Measurements from ENCODE around the gene FOXA1. TPM values are rescaled to one million over a fixed set of nuclear protein-coding genes. Genes with fewer than 3 reads are reported as not detected.
"Not testable (repeated sequence)": the region's sequence is repeated elsewhere in the genome, so short reads cannot be mapped to it uniquely, and the experiment has no call there.

FOXA1 gene
- total RNA-seq, 1 experiment from 2014 or later: 11.2 TPM

GRCh38 chr14:37563189-37563588, 31.9 kb downstream of the FOXA1 start:
- DNase-seq (ENCODE audit: unreplicated experiment): no peak
- BruUV-seq (replicated peaks): no TSS peak
- H3K36me3 Mint-ChIP-seq (ENCODE audit: insufficient read depth, unreplicated experiment): no peaks in the 10 kb centered on the region
- peaks cover 9% of the 10 kb centered on the region for H3K4me1 Mint-ChIP-seq (ENCODE audit: insufficient read depth, unreplicated experiment)
- H3K27ac Mint-ChIP-seq (ENCODE audit: low read depth, unreplicated experiment): no peak overlapping the region
- intact Hi-C loops (cut with micrococcal nuclease): no loop called here
- no peak overlapping the region for H3K4me3 Mint-ChIP-seq (ENCODE audit: unreplicated experiment)
- POLR2A ChIA-PET: no interaction called here
- no peaks in the 10 kb centered on the region for H3K9me3 Mint-ChIP-seq (ENCODE audit: unreplicated experiment)
- TF ChIP-seq, protein P1, sequence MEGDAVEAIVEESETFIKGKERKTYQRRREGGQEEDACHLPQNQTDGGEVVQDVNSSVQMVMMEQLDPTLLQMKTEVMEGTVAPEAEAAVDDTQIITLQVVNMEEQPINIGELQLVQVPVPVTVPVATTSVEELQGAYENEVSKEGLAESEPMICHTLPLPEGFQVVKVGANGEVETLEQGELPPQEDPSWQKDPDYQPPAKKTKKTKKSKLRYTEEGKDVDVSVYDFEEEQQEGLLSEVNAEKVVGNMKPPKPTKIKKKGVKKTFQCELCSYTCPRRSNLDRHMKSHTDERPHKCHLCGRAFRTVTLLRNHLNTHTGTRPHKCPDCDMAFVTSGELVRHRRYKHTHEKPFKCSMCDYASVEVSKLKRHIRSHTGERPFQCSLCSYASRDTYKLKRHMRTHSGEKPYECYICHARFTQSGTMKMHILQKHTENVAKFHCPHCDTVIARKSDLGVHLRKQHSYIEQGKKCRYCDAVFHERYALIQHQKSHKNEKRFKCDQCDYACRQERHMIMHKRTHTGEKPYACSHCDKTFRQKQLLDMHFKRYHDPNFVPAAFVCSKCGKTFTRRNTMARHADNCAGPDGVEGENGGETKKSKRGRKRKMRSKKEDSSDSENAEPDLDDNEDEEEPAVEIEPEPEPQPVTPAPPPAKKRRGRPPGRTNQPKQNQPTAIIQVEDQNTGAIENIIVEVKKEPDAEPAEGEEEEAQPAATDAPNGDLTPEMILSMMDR (IDR thresholded peaks at IDR 0.05; ENCODE audit: unreplicated experiment): no peak
- CTCF ChIA-PET: interaction anchor here (2.4 kb wide), 1 partner anchor 30 kb away, joined by 6 read pairs; no protein-coding TSS in a partner anchor
- H3K27me3 Mint-ChIP-seq (ENCODE audit: insufficient read depth, unreplicated experiment): no peaks in the 10 kb centered on the region

GRCh38 chr14:37559386-37559785, 35.7 kb downstream of the FOXA1 start:
- CTCF ChIA-PET: interaction anchor here (0.6 kb wide), 1 partner anchor 483 kb away, joined by 3 read pairs; no protein-coding TSS in a partner anchor
- Mint-ChIP-seq H3K27me3 (ENCODE audit: insufficient read depth, unreplicated experiment) (no peaks in the 10 kb centered on the region), H3K27ac (ENCODE audit: low read depth, unreplicated experiment) (no peak overlapping the region), H3K9me3 (ENCODE audit: unreplicated experiment) (no peaks in the 10 kb centered on the region), H3K4me1 (ENCODE audit: insufficient read depth, unreplicated experiment) (no peaks in the 10 kb centered on the region), H3K4me3 (ENCODE audit: unreplicated experiment) (no peak overlapping the region), H3K36me3 (ENCODE audit: insufficient read depth, unreplicated experiment) (no peaks in the 10 kb centered on the region)
- POLR2A ChIA-PET: no interaction called here
- no peak for DNase-seq (ENCODE audit: unreplicated experiment)
- intact Hi-C loops (cut with micrococcal nuclease): no loop called here
- BruUV-seq (replicated peaks): no TSS peak
- TF ChIP-seq, protein P1 (IDR thresholded peaks at IDR 0.05; ENCODE audit: unreplicated experiment): no peak

GRCh38 chr14:37558740-37559139, 36.3 kb downstream of the FOXA1 start:
- Mint-ChIP-seq H3K9me3 (ENCODE audit: unreplicated experiment) (no peaks in the 10 kb centered on the region), H3K4me3 (ENCODE audit: unreplicated experiment) (no peak overlapping the region), H3K27me3 (ENCODE audit: insufficient read depth, unreplicated experiment) (no peaks in the 10 kb centered on the region), H3K36me3 (ENCODE audit: insufficient read depth, unreplicated experiment) (no peaks in the 10 kb centered on the region), H3K27ac (ENCODE audit: low read depth, unreplicated experiment) (no peak overlapping the region), H3K4me1 (ENCODE audit: insufficient read depth, unreplicated experiment) (no peaks in the 10 kb centered on the region)
- POLR2A ChIA-PET: no interaction called here
- no TSS peak for BruUV-seq (replicated peaks)
- intact Hi-C loops (cut with micrococcal nuclease): no loop called here
- DNase-seq (ENCODE audit: unreplicated experiment): no peak
- TF ChIP-seq, protein P1 (IDR thresholded peaks at IDR 0.05; ENCODE audit: unreplicated experiment): no peak
- CTCF ChIA-PET: no interaction called here

DNA sequence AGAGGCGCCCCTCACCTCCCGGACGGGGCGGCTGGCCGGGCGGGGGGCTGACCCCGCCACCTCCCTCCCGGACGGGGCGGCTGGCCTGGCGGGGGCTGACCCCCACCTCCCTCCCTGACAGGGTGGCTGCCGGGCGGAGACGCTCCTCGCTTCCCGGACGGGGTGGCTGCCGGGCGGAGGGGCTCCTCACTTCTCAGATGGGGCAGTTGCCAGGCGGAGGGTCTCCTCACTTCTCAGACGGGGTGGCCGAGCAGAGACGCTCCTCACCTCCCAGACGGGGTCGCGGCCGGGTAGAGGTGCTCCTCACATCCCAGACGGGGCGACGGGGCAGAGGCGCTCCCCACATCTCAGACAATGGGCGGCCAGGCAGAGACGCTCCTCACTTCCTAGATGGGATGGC, 39.5 kb downstream of the FOXA1 start:
- CTCF ChIA-PET; H3K4me3 Mint-ChIP-seq (ENCODE audit: unreplicated experiment); BruUV-seq (replicated peaks); H3K27ac Mint-ChIP-seq (ENCODE audit: low read depth, unreplicated experiment); intact Hi-C loops (cut with micrococcal nuclease); H3K9me3 Mint-ChIP-seq (ENCODE audit: unreplicated experiment); H3K4me1 Mint-ChIP-seq (ENCODE audit: insufficient read depth, unreplicated experiment); H3K27me3 Mint-ChIP-seq (ENCODE audit: insufficient read depth, unreplicated experiment); H3K36me3 Mint-ChIP-seq (ENCODE audit: insufficient read depth, unreplicated experiment); DNase-seq (ENCODE audit: unreplicated experiment); POLR2A ChIA-PET: not testable (repeated sequence)
